Measurements from ENCODE around the gene DDX24. TPM values are rescaled to one million over a fixed set of nuclear protein-coding genes. Genes with fewer than 3 reads are reported as not detected.
A peak's percentile ranks its signal among the peaks of the same experiment; 100 is the strongest.

DDX24 gene
- total RNA-seq, 2 donors from 2014 or later, result 222 to 241 TPM

DNA sequence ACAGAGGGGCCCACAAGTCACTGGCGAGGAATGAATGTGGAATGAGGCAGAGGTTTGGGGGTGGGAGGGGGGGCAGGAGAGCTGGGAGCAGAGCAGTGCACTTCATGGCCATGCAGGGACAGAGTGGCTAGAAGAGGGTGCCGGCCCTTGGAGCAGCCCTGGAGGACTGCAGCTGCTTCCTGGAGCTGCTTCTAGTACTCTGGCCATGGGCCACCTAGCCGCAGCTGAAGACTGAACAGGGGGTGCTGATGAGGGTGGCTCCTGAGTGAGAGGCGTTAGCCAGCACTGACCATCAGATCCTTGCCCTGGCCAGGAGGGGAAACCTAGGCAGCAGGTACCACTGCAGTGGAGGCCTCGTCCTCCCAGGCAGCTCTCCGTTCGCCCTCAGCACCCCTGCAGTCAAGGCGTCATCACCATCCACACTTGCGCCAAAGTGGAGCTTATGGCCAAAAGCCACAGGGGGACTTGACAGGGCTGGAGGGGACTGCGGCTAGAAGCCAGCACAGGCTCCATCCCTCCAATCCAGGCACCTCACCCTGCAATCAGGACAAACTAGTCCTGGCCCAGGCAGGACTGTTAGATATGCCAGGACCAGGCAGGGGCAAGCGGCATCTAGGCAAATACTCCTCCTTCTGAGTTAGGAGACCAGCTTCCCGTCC is 38.4 kb downstream of the DDX24 start:
- ATAC-seq (replicated peaks), result no peak

DNA sequence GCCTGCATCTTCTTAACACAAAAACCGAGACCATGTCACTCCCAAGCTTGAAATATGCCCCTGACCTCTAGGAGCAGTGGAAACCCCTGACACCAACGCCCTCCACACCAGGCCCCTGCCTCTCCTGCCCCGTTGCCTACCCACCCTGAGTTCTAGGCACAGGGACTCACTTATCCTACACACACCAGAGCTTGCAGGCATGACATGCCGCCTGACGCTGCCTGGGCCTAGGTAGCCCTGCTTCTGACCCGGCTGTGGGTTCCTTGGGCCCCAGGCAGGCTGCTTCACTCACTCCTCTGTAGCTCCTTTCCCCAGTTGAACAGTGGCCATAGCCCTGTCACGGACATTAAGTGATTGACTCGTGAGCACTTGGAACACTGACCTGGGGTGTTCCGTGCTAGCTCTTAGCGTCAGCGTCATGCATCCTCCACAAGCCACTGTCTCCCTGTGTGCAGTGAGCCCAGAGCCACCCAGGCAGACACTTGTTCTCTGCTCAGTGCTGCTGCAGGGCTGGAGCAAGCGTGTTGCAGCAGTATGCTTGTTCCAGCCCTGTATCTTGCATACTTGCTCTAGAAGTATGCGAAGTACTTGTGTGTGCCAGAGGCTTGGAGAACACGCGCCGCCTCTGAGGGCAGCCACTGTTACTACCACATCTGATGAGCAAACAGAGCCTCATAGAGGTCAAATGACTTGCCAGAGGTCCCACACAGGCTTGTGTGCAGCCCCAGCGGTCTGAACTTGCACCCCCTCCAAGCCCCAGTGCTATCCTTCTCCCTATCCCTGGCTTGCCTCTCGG is 39.3 kb downstream of the DDX24 start:
- ATAC-seq (replicated peaks), result no peak
- Mint-ChIP-seq H3K27me3 (no peaks in the 10 kb centered on the region), H3K36me3 (ENCODE audit: low read depth) (peaks cover 23% of the 10 kb centered on the region), H3K9me3 (no peaks in the 10 kb centered on the region), H3K4me3 (no peak overlapping the region), H3K4me1 (peaks cover 2% of the 10 kb centered on the region), H3K27ac (peak overlapping the region; percentile 75)

More for the DNA sequence above, 38.4 kb downstream of the DDX24 start:
- Mint-ChIP-seq H3K4me1 (no peaks in the 10 kb centered on the region), H3K4me3 (no peak overlapping the region), H3K9me3 (no peaks in the 10 kb centered on the region), H3K27me3 (no peaks in the 10 kb centered on the region), H3K27ac (peak overlapping the region; percentile 12), H3K36me3 (ENCODE audit: low read depth) (peaks cover 31% of the 10 kb centered on the region)

DNA sequence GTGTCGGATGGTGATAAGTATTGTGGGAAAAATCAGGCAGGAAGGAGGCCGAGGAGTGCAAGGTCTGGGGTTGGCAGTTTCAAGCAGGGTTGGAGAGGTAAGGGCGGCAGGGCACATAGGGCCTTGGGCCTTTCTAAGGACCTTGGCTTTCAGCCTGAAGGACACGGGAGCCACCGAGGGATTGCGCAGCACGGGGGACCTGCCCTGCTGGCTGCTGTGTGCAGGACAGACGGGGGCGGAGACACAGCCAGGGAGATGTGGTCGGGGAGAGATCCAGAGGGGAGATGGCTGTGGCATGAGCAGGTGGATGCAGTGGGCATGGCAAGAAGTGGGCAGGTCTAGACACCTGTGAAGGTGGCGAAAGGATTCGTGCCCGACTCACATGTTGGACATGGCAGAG is 40.2 kb downstream of the DDX24 start:
- H3K4me1 Mint-ChIP-seq, result peaks cover 5% of the 10 kb centered on the region
- no peaks in the 10 kb centered on the region for H3K9me3 Mint-ChIP-seq
- ATAC-seq (replicated peaks), result no peak
- peaks cover 17% of the 10 kb centered on the region for H3K36me3 Mint-ChIP-seq (ENCODE audit: low read depth)
- no peaks in the 10 kb centered on the region for H3K27me3 Mint-ChIP-seq
- no peak overlapping the region for H3K4me3 Mint-ChIP-seq
- H3K27ac Mint-ChIP-seq, result no peak overlapping the region

DNA sequence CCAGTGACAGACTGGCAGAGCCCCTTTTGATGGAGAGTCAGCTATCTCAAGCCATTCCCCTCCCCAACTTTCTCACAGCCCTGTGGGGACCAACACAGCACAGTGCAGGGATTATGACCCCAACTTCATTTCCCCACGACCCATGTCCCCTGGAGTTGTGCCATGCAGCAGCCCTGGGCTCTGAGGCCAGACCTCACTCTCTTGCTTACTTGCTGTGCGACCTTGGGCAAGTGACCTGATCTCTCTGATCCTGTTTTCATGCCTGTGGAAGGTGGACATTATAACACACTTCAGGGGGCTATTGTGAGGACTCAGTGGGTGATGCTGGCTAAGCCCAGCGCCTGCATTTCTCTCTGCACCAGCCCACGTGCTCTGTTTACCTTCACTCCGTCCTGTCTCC is 40.8 kb downstream of the DDX24 start:
- Mint-ChIP-seq H3K9me3 (no peaks in the 10 kb centered on the region), H3K27ac (no peak overlapping the region), H3K27me3 (no peaks in the 10 kb centered on the region), H3K36me3 (ENCODE audit: low read depth) (peaks cover 12% of the 10 kb centered on the region), H3K4me1 (peaks cover 5% of the 10 kb centered on the region), H3K4me3 (no peak overlapping the region)
- ATAC-seq (replicated peaks), result no peak

- H3K4me3 Mint-ChIP-seq, result no peak overlapping the region
- ATAC-seq (replicated peaks), result no peak
- peaks cover 5% of the 10 kb centered on the region for H3K36me3 Mint-ChIP-seq (ENCODE audit: low read depth)
- H3K9me3 Mint-ChIP-seq, result no peaks in the 10 kb centered on the region
- H3K27ac Mint-ChIP-seq, result peak overlapping the region; percentile 32
- H3K27me3 Mint-ChIP-seq, result no peaks in the 10 kb centered on the region
- peaks cover 5% of the 10 kb centered on the region for H3K4me1 Mint-ChIP-seq
Observed at GRCh38 chr14:94038921-94039629, 41.9 kb downstream of the DDX24 start.

DNA sequence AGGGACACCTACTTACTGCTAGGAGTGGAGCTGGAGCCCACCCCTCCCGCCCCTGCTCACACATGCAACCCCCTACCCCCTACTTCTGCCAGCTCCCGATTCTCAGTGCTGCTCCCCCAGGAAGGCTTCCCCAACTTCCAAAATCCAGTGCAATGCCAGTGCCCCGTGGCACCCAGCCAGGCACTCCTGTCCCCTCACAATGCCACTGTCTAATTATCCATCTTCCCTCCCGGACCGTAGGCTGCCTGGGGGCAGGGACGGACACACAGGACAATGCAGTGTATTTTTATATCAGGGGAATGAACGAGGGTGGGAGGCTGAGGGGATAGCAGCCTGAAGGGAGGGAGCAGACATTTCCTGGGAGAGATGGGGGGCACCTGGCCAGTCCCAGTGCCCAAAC is 42.5 kb downstream of the DDX24 start:
- ATAC-seq (replicated peaks), result no peak
- Mint-ChIP-seq H3K27ac (no peak overlapping the region), H3K4me3 (no peak overlapping the region), H3K36me3 (ENCODE audit: low read depth) (peaks cover 5% of the 10 kb centered on the region), H3K27me3 (no peaks in the 10 kb centered on the region), H3K4me1 (peaks cover 5% of the 10 kb centered on the region), H3K9me3 (no peaks in the 10 kb centered on the region)

- H3K9me3 Mint-ChIP-seq, result no peaks in the 10 kb centered on the region
- H3K4me3 Mint-ChIP-seq, result no peak overlapping the region
- ATAC-seq (replicated peaks), result no peak
- no peaks in the 10 kb centered on the region for H3K27me3 Mint-ChIP-seq
- peaks cover 5% of the 10 kb centered on the region for H3K4me1 Mint-ChIP-seq
- peaks cover 5% of the 10 kb centered on the region for H3K36me3 Mint-ChIP-seq (ENCODE audit: low read depth)
- no peak overlapping the region for H3K27ac Mint-ChIP-seq
Observed at GRCh38 chr14:94037954-94038353, 43.0 kb downstream of the DDX24 start.

DNA sequence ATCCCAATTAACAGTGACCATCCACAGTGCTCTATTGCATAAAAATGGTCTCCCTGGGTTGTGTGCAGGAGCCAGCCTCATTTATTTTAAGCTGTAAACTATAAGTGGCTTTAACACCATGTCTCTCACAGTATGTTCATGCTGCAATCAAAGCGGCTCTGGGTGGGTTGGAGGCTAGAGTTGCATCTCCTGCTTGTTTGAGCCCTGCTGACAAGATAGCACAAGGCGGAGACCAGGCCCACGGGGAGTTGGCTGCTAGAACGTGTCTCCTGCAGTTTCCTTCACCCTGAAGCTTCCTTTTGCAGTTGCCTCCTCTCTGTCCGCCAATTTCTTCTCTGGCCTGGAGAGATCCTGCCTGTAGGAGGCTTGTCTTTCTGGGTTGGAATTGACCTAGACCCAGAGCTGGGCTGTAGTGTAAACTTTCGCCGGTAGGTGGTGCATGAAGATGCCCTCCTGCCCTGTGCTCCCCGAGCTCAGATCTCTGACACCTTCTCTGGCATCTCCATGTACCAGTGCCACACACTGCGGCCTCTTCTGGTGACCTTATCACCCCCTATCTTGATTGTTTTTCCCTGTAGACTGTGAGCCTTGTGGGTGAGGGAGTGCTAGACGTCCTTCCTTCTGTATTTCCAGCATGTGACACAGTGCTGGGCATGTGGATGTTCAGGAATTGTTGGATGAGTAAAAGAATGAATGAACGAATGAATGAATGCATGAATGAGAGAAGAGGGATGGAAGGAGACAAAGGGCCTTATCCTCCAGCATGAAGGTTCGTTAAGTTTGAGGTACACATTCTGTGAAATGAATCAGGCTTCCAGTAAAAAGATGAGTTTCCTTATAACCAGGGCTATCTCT is 44.5 kb downstream of the DDX24 start:
- Mint-ChIP-seq H3K4me3 (no peak overlapping the region), H3K36me3 (ENCODE audit: low read depth) (peaks cover under 1% of the 10 kb centered on the region), H3K4me1 (peaks cover 5% of the 10 kb centered on the region), H3K9me3 (no peaks in the 10 kb centered on the region), H3K27ac (peak overlapping the region; percentile 37), H3K27me3 (no peaks in the 10 kb centered on the region)
- peak; percentile 97 for ATAC-seq (replicated peaks)

DNA sequence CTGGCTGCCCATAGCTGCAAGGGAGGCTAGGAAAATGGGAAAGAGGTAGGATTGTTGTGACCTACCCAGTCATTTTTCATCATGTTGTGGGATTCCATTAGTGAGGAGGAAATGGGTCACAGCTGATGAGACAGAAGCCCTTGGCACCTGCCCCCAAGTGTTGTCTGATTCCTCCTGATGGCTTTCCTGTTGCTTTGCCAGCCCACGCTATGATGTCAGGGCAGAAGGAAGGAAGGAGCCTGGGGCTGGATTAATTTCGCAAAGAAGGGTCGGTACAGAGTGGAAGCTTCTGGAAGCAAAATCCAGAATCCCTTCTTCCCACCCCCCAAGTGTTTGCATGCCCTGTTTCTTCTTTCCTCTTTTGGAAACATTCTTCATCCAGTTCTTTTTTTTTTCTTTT is 46.1 kb downstream of the DDX24 start:
- no peak overlapping the region for H3K27ac Mint-ChIP-seq
- no peaks in the 10 kb centered on the region for H3K9me3 Mint-ChIP-seq
- peaks cover 5% of the 10 kb centered on the region for H3K4me1 Mint-ChIP-seq
- H3K36me3 Mint-ChIP-seq (ENCODE audit: low read depth), result no peaks in the 10 kb centered on the region
- no peak overlapping the region for H3K4me3 Mint-ChIP-seq
- no peaks in the 10 kb centered on the region for H3K27me3 Mint-ChIP-seq
- ATAC-seq (replicated peaks), result no peak

GRCh38 chr14:94031883-94032279 is 49.1 kb downstream of the DDX24 start:
- ATAC-seq (replicated peaks), result no peak
- Mint-ChIP-seq H3K36me3 (ENCODE audit: low read depth) (no peaks in the 10 kb centered on the region), H3K9me3 (no peaks in the 10 kb centered on the region), H3K4me1 (peaks cover 16% of the 10 kb centered on the region), H3K4me3 (no peak overlapping the region), H3K27ac (no peak overlapping the region), H3K27me3 (no peaks in the 10 kb centered on the region)

DNA sequence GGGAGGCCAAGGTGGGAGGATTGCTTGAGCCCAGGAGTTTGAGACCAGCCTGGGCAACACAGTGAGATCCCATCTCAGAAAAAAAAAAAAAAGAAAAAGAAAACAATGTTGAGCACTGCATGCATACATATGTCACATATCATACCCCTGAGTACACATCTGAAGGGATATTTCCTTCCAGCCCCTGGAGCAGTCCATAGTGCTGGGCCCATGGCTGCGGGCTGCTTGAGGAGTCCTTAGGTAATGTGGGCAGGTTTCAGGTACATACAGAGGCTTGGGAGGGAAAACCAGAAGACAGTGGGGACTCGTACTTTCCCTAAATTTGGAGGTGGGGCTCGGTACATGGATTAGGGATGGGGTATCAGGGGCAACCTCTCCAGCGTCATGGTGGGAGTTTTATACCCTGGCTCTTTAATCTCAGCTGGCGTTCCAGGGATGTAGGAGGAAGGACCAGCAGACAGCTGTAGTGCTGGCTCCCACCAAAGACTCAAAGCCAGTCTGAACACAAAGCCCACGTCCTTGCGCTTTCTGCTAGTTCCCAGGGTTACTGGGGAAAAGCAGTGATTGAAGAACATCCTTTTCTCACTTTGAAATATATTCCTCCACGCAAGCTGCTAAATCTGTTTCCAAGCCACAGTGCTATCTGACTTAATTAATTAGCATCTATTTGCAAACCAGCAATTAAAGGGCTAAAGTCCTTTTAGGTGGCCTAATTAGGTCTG is 49.7 kb downstream of the DDX24 start:
- Mint-ChIP-seq H3K36me3 (ENCODE audit: low read depth) (no peaks in the 10 kb centered on the region), H3K9me3 (no peaks in the 10 kb centered on the region), H3K4me3 (no peak overlapping the region), H3K4me1 (peaks cover 11% of the 10 kb centered on the region), H3K27ac (no peak overlapping the region), H3K27me3 (no peaks in the 10 kb centered on the region)
- no peak for ATAC-seq (replicated peaks)

DNA sequence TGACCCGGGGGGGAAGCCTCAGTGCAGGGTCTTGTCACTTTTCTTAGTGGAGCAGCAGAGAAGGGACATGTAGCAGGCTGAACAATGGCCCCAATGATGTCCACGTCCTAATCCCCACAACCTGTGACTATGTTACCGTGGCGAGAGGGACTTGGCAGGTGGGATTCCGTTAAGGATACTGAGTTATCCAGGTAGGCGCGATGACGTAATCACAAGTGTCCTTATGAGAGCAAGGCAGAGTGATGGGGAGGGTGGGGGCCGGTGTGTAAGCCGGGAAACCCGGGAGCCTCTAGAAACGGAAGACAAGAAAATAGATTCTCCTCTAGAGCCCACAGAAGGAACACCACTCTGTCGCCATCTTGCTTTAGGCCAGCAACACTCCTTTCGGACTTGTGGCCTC is 50.4 kb downstream of the DDX24 start:
- no peaks in the 10 kb centered on the region for H3K9me3 Mint-ChIP-seq
- no peaks in the 10 kb centered on the region for H3K36me3 Mint-ChIP-seq (ENCODE audit: low read depth)
- H3K27ac Mint-ChIP-seq, result no peak overlapping the region
- no peak for ATAC-seq (replicated peaks)
- no peak overlapping the region for H3K4me3 Mint-ChIP-seq
- H3K4me1 Mint-ChIP-seq, result peaks cover 15% of the 10 kb centered on the region
- no peaks in the 10 kb centered on the region for H3K27me3 Mint-ChIP-seq

GRCh38 chr14:94029671-94030203 is 51.3 kb downstream of the DDX24 start:
- Mint-ChIP-seq H3K4me3 (no peak overlapping the region), H3K4me1 (peaks cover 15% of the 10 kb centered on the region), H3K9me3 (no peaks in the 10 kb centered on the region), H3K27ac (no peak overlapping the region), H3K27me3 (no peaks in the 10 kb centered on the region), H3K36me3 (ENCODE audit: low read depth) (no peaks in the 10 kb centered on the region)
- no peak for ATAC-seq (replicated peaks)

All from activated T-helper 17 cell treated with anti-CD3 and anti-CD28 coated beads, Interleukin-2, amount 50 U/mL, for 72 hours (primary cell).